AG09319 (cell line): Measurements from ENCODE around the gene MAMDC2.

Source experiments
- DNase-seq: peaks from one replicate; pipeline ENCODE4 v3.0.0-alpha.2; 2010; ENCODE audit warnings: low read depth; ENCODE audit errors: extremely low read depth
- CTCF ChIP-seq: IDR thresholded peaks from 2 replicates; pipeline ENCODE4 v1.5.1; 2011; ENCODE audit warnings: low read depth, mild to moderate bottlenecking, inconsistent platforms, low read length, moderate library complexity

The MAMDC2 gene

DNA sequence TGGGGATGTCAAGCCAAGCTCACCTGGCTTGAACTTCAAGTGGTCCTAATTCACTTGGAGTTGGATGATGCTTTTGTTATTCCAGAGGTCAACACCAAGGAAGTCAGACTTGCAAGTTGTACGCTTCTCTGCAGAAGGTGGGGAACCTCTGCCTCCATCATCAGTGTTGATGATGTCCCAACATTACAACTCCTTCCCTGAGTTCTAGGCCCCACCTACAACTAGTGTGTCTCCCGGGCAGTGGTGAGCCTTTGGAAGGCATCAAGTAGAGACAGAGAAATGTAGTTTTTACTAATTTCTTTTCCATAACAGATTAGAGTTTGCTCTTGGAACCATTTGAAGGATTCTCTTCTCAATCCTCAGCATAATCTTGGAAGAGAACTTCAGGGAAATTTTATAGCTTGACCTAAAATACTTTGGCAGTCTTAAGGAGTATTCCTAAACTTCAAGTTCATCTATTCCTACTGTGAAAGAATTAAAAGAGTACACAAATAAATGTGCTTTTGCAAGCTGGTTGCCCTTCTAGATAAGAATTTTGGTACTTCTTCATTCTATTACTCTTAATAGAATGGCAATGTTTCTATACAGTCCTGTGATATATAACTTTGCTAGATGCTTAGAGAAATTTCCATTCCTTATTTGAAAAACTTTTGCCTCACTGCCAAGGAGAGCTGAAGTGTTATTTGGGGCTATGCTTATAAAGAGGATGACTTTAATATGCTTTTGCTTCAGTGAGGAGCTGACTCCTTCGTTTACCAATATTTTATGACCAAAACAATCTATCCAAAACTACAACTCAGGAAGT lies 12.0 kb downstream of the MAMDC2 start:
- TF ChIP-seq CTCF = no peak
- no peak for DNase-seq

DNA sequence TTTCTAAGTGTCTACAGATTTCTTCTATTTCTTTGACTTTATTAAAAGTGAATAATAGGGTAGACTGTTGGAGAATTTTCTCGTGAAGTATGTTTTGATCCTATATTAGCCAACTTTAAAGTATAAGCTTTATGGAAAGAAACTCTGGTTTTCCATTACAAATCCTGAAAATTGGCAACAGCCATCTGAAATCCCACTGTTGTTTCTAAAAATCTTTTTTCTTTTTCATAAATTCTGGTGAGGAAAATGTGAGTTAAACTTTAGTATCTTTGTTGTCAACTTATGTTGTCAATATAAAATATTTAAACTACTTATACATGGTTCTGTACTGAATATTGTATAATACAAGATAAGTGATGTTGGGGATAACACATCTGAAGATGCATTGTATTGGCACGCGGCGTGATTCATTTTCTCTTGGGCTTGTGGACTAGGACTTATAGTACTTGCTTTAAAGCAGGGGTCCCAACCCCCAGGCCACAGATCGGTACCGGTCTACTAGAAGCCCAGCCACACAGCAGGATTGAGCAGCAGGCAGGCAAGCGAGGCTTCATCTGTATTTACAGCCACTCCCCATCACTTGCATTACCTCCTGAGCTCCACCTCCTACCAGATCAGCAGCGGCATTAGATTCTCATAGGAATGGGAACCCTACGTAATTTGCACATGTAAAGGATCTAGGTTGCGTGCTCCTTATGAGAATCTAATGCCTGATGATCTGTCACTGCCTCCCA lies 12.7 kb downstream of the MAMDC2 start:
- DNase-seq = no peak
- TF ChIP-seq CTCF = no peak

GRCh38 chr9:70058569-70059116 lies 15.0 kb downstream of the MAMDC2 start:
- DNase-seq = no peak
- no peak for TF ChIP-seq CTCF

GRCh38 chr9:70060148-70060882 lies 16.7 kb downstream of the MAMDC2 start:
- DNase-seq = no peak
- TF ChIP-seq CTCF = no peak

GRCh38 chr9:70060883-70061507 lies 17.3 kb downstream of the MAMDC2 start:
- no peak for TF ChIP-seq CTCF
- no peak for DNase-seq

- no peak for TF ChIP-seq CTCF
- peak; percentile 47 for DNase-seq
Measured at GRCh38 chr9:70061776-70062175, 18.1 kb downstream of the MAMDC2 start.
